Measurements from ENCODE around the gene OR2F2.
A peak's percentile ranks its signal among the peaks of the same experiment; 100 is the strongest.

Gene OR2F2

GRCh38 chr7:143934526-143935325 lies at the start of gene OR2F2:
OR2F2 (plus strand) TSS chr7:143935233; CDS start chr7:143935233, 0 bp downstream.
- DNase-seq = no peak

- no peak for DNase-seq
Measured at GRCh38 chr7:143885951-143886350, 49.1 kb upstream of the OR2F2 start.

- DNase-seq = no peak
Measured at GRCh38 chr7:143886826-143887477, 48.1 kb upstream of the OR2F2 start.

GRCh38 chr7:143889068-143889467 lies 46.0 kb upstream of the OR2F2 start:
- DNase-seq = no peak

GRCh38 chr7:143890558-143890957 lies 44.5 kb upstream of the OR2F2 start:
- DNase-seq = no peak

GRCh38 chr7:143891457-143891856 lies 43.6 kb upstream of the OR2F2 start:
- no peak for DNase-seq

- DNase-seq = no peak
Measured at GRCh38 chr7:143892527-143893300, 42.3 kb upstream of the OR2F2 start.

GRCh38 chr7:143896667-143897066 lies 38.4 kb upstream of the OR2F2 start:
- DNase-seq = no peak

- no peak for DNase-seq
Measured at GRCh38 chr7:143898810-143899209, 36.2 kb upstream of the OR2F2 start.

GRCh38 chr7:143900230-143900766 lies 34.7 kb upstream of the OR2F2 start:
- no peak for DNase-seq

GRCh38 chr7:143901332-143901667 lies 33.7 kb upstream of the OR2F2 start:
- peak in 1 of 2 donors; percentile 30 for DNase-seq

- DNase-seq = peak; percentile 93 to 94
Measured at GRCh38 chr7:143901668-143902331, 33.2 kb upstream of the OR2F2 start, which contains the start of gene TCAF1. TCAF1 (minus strand) TSS chr7:143902176; CDS start chr7:143876608, 25,568 bp downstream.

GRCh38 chr7:143902332-143902899 lies 32.6 kb upstream of the OR2F2 start:
- no peak for DNase-seq

- no peak for DNase-seq
Measured at GRCh38 chr7:143905509-143905908, 29.5 kb upstream of the OR2F2 start.

GRCh38 chr7:143906151-143906550 lies 28.9 kb upstream of the OR2F2 start:
- no peak for DNase-seq

GRCh38 chr7:143906895-143907294 lies 28.1 kb upstream of the OR2F2 start:
- no peak for DNase-seq

- no peak for DNase-seq
Measured at GRCh38 chr7:143908120-143908519, 26.9 kb upstream of the OR2F2 start.

- DNase-seq = no peak
Measured at GRCh38 chr7:143909863-143910262, 25.2 kb upstream of the OR2F2 start.

GRCh38 chr7:143910473-143911248 lies 24.4 kb upstream of the OR2F2 start:
- DNase-seq = no peak

GRCh38 chr7:143913945-143914615 lies 21.0 kb upstream of the OR2F2 start:
- DNase-seq = no peak
